ENCODE results near the gene MED13L.

DNA sequence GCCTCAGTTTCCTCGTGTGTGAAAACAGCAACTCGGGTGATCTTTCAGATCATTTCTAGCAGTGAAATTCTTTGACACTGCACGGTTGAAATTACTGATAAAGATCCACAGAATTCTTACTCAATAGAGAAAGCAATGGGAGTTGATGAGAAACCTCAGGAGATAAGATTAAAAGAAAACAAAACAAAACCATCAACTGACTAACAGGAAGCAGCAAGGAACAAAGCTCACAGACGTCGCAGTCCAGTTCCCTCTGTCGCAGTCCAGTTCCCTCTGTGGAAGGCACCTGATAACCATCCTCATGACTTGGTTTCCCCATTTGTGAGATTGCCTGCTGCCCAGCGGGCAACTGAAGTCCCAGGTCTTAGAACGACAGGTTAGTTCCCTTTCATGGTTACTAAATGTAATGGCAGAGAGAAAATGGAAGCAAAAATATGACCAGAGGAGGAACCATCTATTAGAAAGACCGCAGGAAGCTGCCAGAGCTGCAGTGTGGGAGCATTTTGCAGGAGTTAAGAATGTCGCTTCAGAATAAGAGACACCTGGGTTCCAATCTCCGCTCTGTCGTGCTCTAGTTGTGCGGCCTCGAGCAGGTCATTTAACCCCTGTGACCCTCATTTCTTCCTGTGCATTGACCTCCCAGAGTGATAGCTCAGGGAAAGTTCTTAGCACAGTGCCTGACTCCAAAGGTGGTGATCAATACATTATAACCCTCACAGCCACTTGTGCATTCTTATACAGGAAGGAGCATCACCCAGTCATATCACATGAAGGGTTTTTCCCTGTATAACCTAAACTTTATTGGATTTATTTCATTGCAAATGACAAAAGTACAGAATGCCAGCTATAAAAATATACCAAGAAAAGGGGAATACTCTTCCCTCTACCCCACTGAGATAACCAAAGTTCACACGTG lies 5.1 kb upstream of the MED13L start:
- TF ChIP-seq POLR2AphosphoS5 (IDR thresholded peaks at IDR 0.05; ENCODE audit: low read depth, low read length) (no peak), SIN3A (IDR thresholded peaks at IDR 0.05; ENCODE audit: borderline replicate concordance, insufficient read depth, low read length) (no peak; the same call in 1 of the 2 replicates)

Measured in PFSK-1 (cell line).